NOMO-1 treated with dmso at 0.1 percent for 144 hours (cell line): ENCODE data around the gene PZP.

ENCODE experiments used
- DNase-seq: peaks from one replicate; lab custom pipeline; 2025; ENCODE audit not compliant: unreplicated experiment; lab: John Stamatoyannopoulos, UW

Gene PZP

GRCh38 chr12:9104767-9105423 is 103.3 kb downstream of the PZP start:
- no peak for DNase-seq

GRCh38 chr12:9104087-9104486 is 104.1 kb downstream of the PZP start:
- DNase-seq: no peak

GRCh38 chr12:9103050-9103849 is 104.9 kb downstream of the PZP start:
- no peak for DNase-seq

- no peak for DNase-seq
Measured at GRCh38 chr12:9101018-9101687, 107.0 kb downstream of the PZP start.

- DNase-seq: no peak
Measured at GRCh38 chr12:9099552-9100190, 108.5 kb downstream of the PZP start.
